GM12801 (cell line): ENCODE results near the gene RELN.

Source experiments
- CTCF ChIP-seq: IDR thresholded peaks from one replicate; pipeline ENCODE4 v1.5.1; 2011; ENCODE audit warnings: control low read depth; ENCODE audit not compliant: insufficient read length; ENCODE audit errors: extremely low read depth

RELN gene

GRCh38 chr7:103425177-103425576, 564.3 kb downstream of the RELN start:
- TF ChIP-seq CTCF = no peak

GRCh38 chr7:103423467-103424179, 565.8 kb downstream of the RELN start:
- TF ChIP-seq CTCF = no peak
